Measurements from ENCODE around the gene COL27A1. TPM values are rescaled to one million over a fixed set of nuclear protein-coding genes. Genes with fewer than 3 reads are reported as not detected.

The COL27A1 gene
- total and polyA plus RNA-seq, 2 donors (not counting 3 experiments of a cell fraction or from before 2014, with no cell fraction given), result 14.7 to 49.1 TPM

DNA sequence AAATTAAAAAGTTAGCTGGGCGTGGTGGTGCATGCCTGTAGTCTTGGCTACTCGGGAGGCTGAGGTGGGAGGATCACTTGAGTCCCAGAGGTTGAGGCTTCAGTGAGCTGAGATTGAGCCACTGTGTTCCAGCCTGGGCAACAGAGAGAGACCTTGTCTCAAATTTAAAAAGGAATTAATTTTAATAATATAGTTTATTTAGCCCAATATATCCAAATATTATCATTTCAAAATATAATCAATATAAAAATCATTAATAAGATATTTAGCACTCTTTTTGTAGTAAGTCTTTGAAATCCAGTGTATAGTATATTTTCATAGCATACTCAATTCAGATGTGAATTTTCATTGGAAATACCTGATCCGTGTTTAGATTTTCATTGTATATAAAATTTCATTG lies 124.4 kb downstream of the COL27A1 start:
- Histone ChIP-seq H3K27ac (ENCODE audit: insufficient read depth, low read depth, low read length) (no peak overlapping the region), H3K9ac (replicated peaks; ENCODE audit: extremely low read depth, insufficient read depth, low read length) (no peak overlapping the region), H2AFZ (ENCODE audit: low read depth, low read length) (no peak overlapping the region), H3K4me1 (ENCODE audit: control insufficient read depth, extremely low read depth, insufficient read depth, low read length) (peaks cover 2% of the 10 kb centered on the region), H3K27me3 (ENCODE audit: control insufficient read depth in 2 of 2, insufficient read depth in 2 of 2, low read length in 2 of 2) (no peaks in the 10 kb centered on the region), H3K4me3 (replicated peaks in 1 of 3; ENCODE audit: insufficient read depth in 1 of 3, low read depth in 1 of 3, low read length in 3 of 3) (no peak overlapping the region), H4K20me1 (replicated peaks; ENCODE audit: control insufficient read depth, extremely low read depth, insufficient read depth, low read length) (no peaks in the 10 kb centered on the region), H3K9me3 (replicated peaks; ENCODE audit: control insufficient read depth, insufficient read depth, low read length) (no peaks in the 10 kb centered on the region), H3K4me2 (ENCODE audit: insufficient read depth, low read length) (no peak overlapping the region), H3K79me2 (ENCODE audit: control insufficient read depth, insufficient read depth, low read length) (no peaks in the 10 kb centered on the region), H3K9me1 (replicated peaks; ENCODE audit: control insufficient read depth, extremely low read depth, insufficient read depth, low read length) (no peaks in the 10 kb centered on the region), H3K36me3 (ENCODE audit: control insufficient read depth in 2 of 2, extremely low read depth in 1 of 2, insufficient read depth in 2 of 2, low read length in 2 of 2) (peaks cover 0 to 2% of the 10 kb centered on the region in 2 experiments)
- BruUV-seq (replicated peaks), result no TSS peak
- no peak for DNase-seq (ENCODE audit: low read depth, low spot score)
- ChIA-PET POLR2A (no interaction called here), CTCF (interaction anchor here (1.2 to 4.0 kb wide), 5 partner anchors 11 to 197 kb away, joined by 3 to 18 read pairs (median 14); partner anchors contain the start of gene COL27A1)
- FAIRE-seq, result no peak
- TF ChIP-seq POLR2AphosphoS5 (IDR thresholded peaks at IDR 0.05; ENCODE audit: insufficient read depth, low read depth, low read length), result no peak
- TF ChIP-seq, protein P1, sequence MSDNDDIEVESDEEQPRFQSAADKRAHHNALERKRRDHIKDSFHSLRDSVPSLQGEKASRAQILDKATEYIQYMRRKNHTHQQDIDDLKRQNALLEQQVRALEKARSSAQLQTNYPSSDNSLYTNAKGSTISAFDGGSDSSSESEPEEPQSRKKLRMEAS (IDR thresholded peaks at IDR 0.05; ENCODE audit: insufficient read depth, insufficient read length), result no peak
- no peak for TF ChIP-seq GATA2 (IDR thresholded peaks at IDR 0.05; ENCODE audit: insufficient read depth, insufficient read length, low read depth, low read length)
- no peak for TF ChIP-seq CTCF (IDR thresholded peaks at IDR 0.05; ENCODE audit: extremely low read depth in 1 of 2, insufficient read depth in 1 of 2, low read depth in 1 of 2, low read length in 2 of 2)
- no peak for TF ChIP-seq FOS (IDR thresholded peaks at IDR 0.05; ENCODE audit: borderline replicate concordance, insufficient read depth, low read length)
- TF ChIP-seq EZH2 (IDR thresholded peaks at IDR 0.05; ENCODE audit: borderline replicate concordance, low read depth, low read length, severe bottlenecking), result no peak
- no peak for TF ChIP-seq JUN (IDR thresholded peaks at IDR 0.05; ENCODE audit: borderline replicate concordance, insufficient read depth, insufficient read length, low read depth)
- TF ChIP-seq POLR2A (IDR thresholded peaks at IDR 0.05; ENCODE audit: low read depth, low read length), result no peak
- no peak for TF ChIP-seq MYC (IDR thresholded peaks at IDR 0.05; ENCODE audit: low read depth, low read length)
- intact Hi-C loops (cut with micrococcal nuclease), result no loop called here
- dilution Hi-C loops (cut with MboI; ENCODE audit: extremely low pct_ligation_motif_present, low sequenced_read_pairs), result loop anchor here (25.0 kb wide), 1 partner anchor 192 kb away; the partner anchor contains the start of genes AMBP and KIF12

All from endothelial cell of umbilical vein (primary cell).